Esophagus squamous epithelium (tissue), 5 donors: Measurements from ENCODE around the gene IKBKE. TPM values are rescaled to one million over a fixed set of nuclear protein-coding genes. Genes with fewer than 3 reads are reported as not detected.
"Not testable (repeated sequence)": the region's sequence is repeated elsewhere in the genome, so short reads cannot be mapped to it uniquely, and the experiment has no call there.

Source experiments
- DNase-seq: peaks from one replicate; lab custom pipeline; 2025; lab: John Stamatoyannopoulos, UW
- H3K27ac ChIP-seq, 4 donors: fragments of 200-600 bp; sonication (generic); one replicate each; pipeline ENCODE4 v1.5.1; 2016 to 2019; ENCODE audit warnings: mild to moderate bottlenecking in 1 of 4
- H3K27me3 ChIP-seq, 4 donors: fragments of 200-600 bp; sonication (generic); 1 replicate in 3 of 4; 2 replicates in 1 of 4; pipeline versions ENCODE4 v1.5.1 to v1.6.0; 2017 to 2021; ENCODE audit warnings: antibody characterized with exemption in 1 of 4
- H3K36me3 ChIP-seq, 3 donors: fragments of 200-600 bp; sonication (generic); one replicate each; pipeline ENCODE4 v1.5.1; 2016 to 2019
- H3K4me1 ChIP-seq, 3 donors: fragments of 200-600 bp; sonication (generic); one replicate each; pipeline ENCODE4 v1.5.1; 2017 to 2019
- H3K4me3 ChIP-seq, 4 donors: fragments of 200-600 bp; sonication (generic); 1 replicate in 3 of 4; 2 replicates in 1 of 4; pipeline ENCODE4 v1.5.1; 2016 to 2019; ENCODE audit warnings: mild to moderate bottlenecking in 2 of 4, moderate library complexity in 1 of 4
- H3K9me3 ChIP-seq, 3 donors: fragments of 200-600 bp; sonication (generic); one replicate each; pipeline ENCODE4 v1.5.1; 2016 to 2019
- CTCF ChIP-seq, 6 experiments: fragments of 450-650 bp in 4 of 6; fragments of 200-600 bp in 2 of 6; sonication (generic) in 2 of 6; IDR thresholded peaks; one replicate each; pipeline ENCODE4 v1.5.1; 2016 to 2019; ENCODE audit warnings: antibody characterized with exemption in 6 of 6, mild to moderate bottlenecking in 4 of 6, moderate library complexity in 4 of 6
- POLR2A ChIP-seq, 4 donors: fragments of 450-650 bp; IDR thresholded peaks; one replicate each; pipeline ENCODE4 v1.6.1; 2017; ENCODE audit warnings: antibody characterized with exemption in 4 of 4, mild to moderate bottlenecking in 4 of 4, moderate library complexity in 3 of 4
- WGBS, 2 donors: methylation state at CpG; one replicate each; pipeline ENCODE4 v1.1.5; 2018; 5-methylcytosine and 5-hydroxymethylcytosine counted together
- intact Hi-C: fragments of 100-400 bp; cut with DNase I; formaldehyde crosslinking; loops from one replicate; pipeline ENCODE4 v1.15.0; 2022
- total RNA-seq, 4 donors: library from RNA; depleted of rRNA; stranded (reverse); fragments of >200 nt; gene quantifications; one replicate each; pipeline ENCODE4 v1.1.0, GENCODE V29; 2016
- donor health status: DM: yes; HTN: yes; CAD: no.

Gene IKBKE
- total RNA-seq, 4 donors from 2014 or later: 12.6 to 23.7 (median 18.1) TPM

GRCh38 chr1:206480211-206480610, 9.9 kb downstream of the IKBKE start:
- no peak for TF ChIP-seq CTCF (IDR thresholded peaks at IDR 0.05)
- TF ChIP-seq POLR2A (IDR thresholded peaks at IDR 0.05): no peak
- H3K9me3 ChIP-seq: no peaks in the 10 kb centered on the region
- peaks cover 14 to 81% (median 18%) of the 10 kb centered on the region in 3 donors for H3K36me3 ChIP-seq
- intact Hi-C loops: loop anchor here (10.0 kb wide), 1 partner anchor 185 kb away; no protein-coding TSS in a partner anchor
- 91 to 98% methylated on average over 5 of the region's 8 CpGs for WGBS, 2 donors
- H3K27me3 ChIP-seq: no peaks in the 10 kb centered on the region
- DNase-seq: no peak
- H3K27ac ChIP-seq: no peak overlapping the region
- H3K4me3 ChIP-seq: no peak overlapping the region
- peaks cover 0 to 62% (median 23%) of the 10 kb centered on the region in 3 donors for H3K4me1 ChIP-seq

GRCh38 chr1:206482611-206483010, 12.3 kb downstream of the IKBKE start:
- TF ChIP-seq CTCF (IDR thresholded peaks at IDR 0.05): no peak
- no peak for TF ChIP-seq POLR2A (IDR thresholded peaks at IDR 0.05)
- WGBS, 2 donors: 66 to 82% methylated on average over 2 of the region's 2 CpGs
- no peak overlapping the region for H3K4me3 ChIP-seq
- no peaks in the 10 kb centered on the region for H3K9me3 ChIP-seq
- intact Hi-C loops: loop anchor here (10.0 kb wide), 1 partner anchor 182 kb away; no protein-coding TSS in a partner anchor
- H3K27ac ChIP-seq: peak overlapping the region in 2 of 4 donors; percentile 20 to 50
- no peaks in the 10 kb centered on the region for H3K27me3 ChIP-seq
- DNase-seq: no peak
- H3K4me1 ChIP-seq: peaks cover 0 to 58% (median 17%) of the 10 kb centered on the region in 3 donors
- H3K36me3 ChIP-seq: peaks cover 5 to 81% (median 8%) of the 10 kb centered on the region in 3 donors

- H3K4me1 ChIP-seq: peaks cover 0 to 46% (median 14%) of the 10 kb centered on the region in 3 donors
- not testable (repeated sequence) for H3K27ac ChIP-seq, H3K27me3 ChIP-seq, H3K9me3 ChIP-seq, DNase-seq, H3K4me3 ChIP-seq
- WGBS, 2 donors: 73 to 95% methylated on average over 1 of the region's 1 CpG
- intact Hi-C loops: loop anchor here (10.0 kb wide), 1 partner anchor 181 kb away; no protein-coding TSS in a partner anchor
- H3K36me3 ChIP-seq: peaks cover under 1 to 81% (median 6%) of the 10 kb centered on the region in 3 donors
Measured at GRCh38 chr1:206483864-206484263, 13.6 kb downstream of the IKBKE start.

GRCh38 chr1:206484901-206485300, 14.6 kb downstream of the IKBKE start:
- no peaks in the 10 kb centered on the region for H3K27me3 ChIP-seq
- H3K27ac ChIP-seq: no peak overlapping the region
- peaks cover 0 to 36% (median 14%) of the 10 kb centered on the region in 3 donors for H3K4me1 ChIP-seq
- intact Hi-C loops: loop anchor here (10.0 kb wide), 1 partner anchor 180 kb away; no protein-coding TSS in a partner anchor
- H3K36me3 ChIP-seq: peaks cover 0 to 72% (median 5%) of the 10 kb centered on the region in 3 donors
- TF ChIP-seq CTCF (IDR thresholded peaks at IDR 0.05): no peak
- no peak for TF ChIP-seq POLR2A (IDR thresholded peaks at IDR 0.05)
- DNase-seq: no peak
- no peaks in the 10 kb centered on the region for H3K9me3 ChIP-seq
- no peak overlapping the region for H3K4me3 ChIP-seq
- 92 to 100% methylated on average over 2 to 6 of the region's 10 CpGs for WGBS, 2 donors

GRCh38 chr1:206486995-206487788, 16.9 kb downstream of the IKBKE start:
- H3K27me3 ChIP-seq: no peaks in the 10 kb centered on the region
- H3K27ac ChIP-seq: no peak overlapping the region
- WGBS, 2 donors: 65 to 76% methylated on average over 13 to 15 of the region's 15 CpGs
- H3K4me3 ChIP-seq: no peak overlapping the region
- peaks cover 0 to 78% (median 6%) of the 10 kb centered on the region in 3 donors for H3K36me3 ChIP-seq
- intact Hi-C loops: loop anchor here (10.0 kb wide), 1 partner anchor 178 kb away; no protein-coding TSS in a partner anchor
- no peak for TF ChIP-seq CTCF (IDR thresholded peaks at IDR 0.05)
- no peak for TF ChIP-seq POLR2A (IDR thresholded peaks at IDR 0.05)
- peaks cover 3 to 28% (median 4%) of the 10 kb centered on the region in 3 donors for H3K4me1 ChIP-seq
- no peaks in the 10 kb centered on the region for H3K9me3 ChIP-seq
- DNase-seq: no peak
